ENCODE measurements around the gene GRAP2. TPM values are rescaled to one million over a fixed set of nuclear protein-coding genes. Genes with fewer than 3 reads are reported as not detected.

Gene GRAP2
- total RNA-seq, 4 donors from 2014 or later = 0.76 to 11.1 (median 1.1) TPM

- DNase-seq = no peak
- WGBS, 2 donors = 62 to 70% methylated on average over 10 of the region's 10 CpGs
- Histone ChIP-seq H3K36me3 (no peaks in the 10 kb centered on the region), H3K27ac (no peak overlapping the region), H3K9me3 (no peaks in the 10 kb centered on the region), H3K27me3 (peaks cover 0 to 23% (median 0%) of the 10 kb centered on the region in 4 donors), H3K4me3 (no peak overlapping the region), H3K4me1 (peaks cover 10 to 26% (median 11%) of the 10 kb centered on the region in 3 donors)
- intact Hi-C loops (cut with DNase I) = no loop called here
- no peak for TF ChIP-seq POLR2A (IDR thresholded peaks at IDR 0.05)
- TF ChIP-seq CTCF (IDR thresholded peaks at IDR 0.05) = no peak
Measured at GRCh38 chr22:39988386-39989114, 87.7 kb downstream of the GRAP2 start.

- no peak for DNase-seq
- intact Hi-C loops (cut with DNase I) = no loop called here
- H3K27ac ChIP-seq = no peak overlapping the region
- peaks cover 0 to 34% (median 0%) of the 10 kb centered on the region in 4 donors for H3K27me3 ChIP-seq
- 87 to 91% methylated on average over 7 of the region's 7 CpGs for WGBS, 2 donors
- H3K36me3 ChIP-seq = no peaks in the 10 kb centered on the region
- TF ChIP-seq POLR2A (IDR thresholded peaks at IDR 0.05) (no peak), CTCF (IDR thresholded peaks at IDR 0.05) (no peak)
- peaks cover 13 to 26% (median 13%) of the 10 kb centered on the region in 3 donors for H3K4me1 ChIP-seq
- H3K9me3 ChIP-seq = no peaks in the 10 kb centered on the region
- no peak overlapping the region for H3K4me3 ChIP-seq
Measured at GRCh38 chr22:39989633-39990032, 88.7 kb downstream of the GRAP2 start.

GRCh38 chr22:39990686-39991085 is 89.8 kb downstream of the GRAP2 start:
- H3K4me3 ChIP-seq = no peak overlapping the region
- H3K27me3 ChIP-seq = peaks cover 0 to 44% (median 0%) of the 10 kb centered on the region in 4 donors
- H3K9me3 ChIP-seq = no peaks in the 10 kb centered on the region
- intact Hi-C loops (cut with DNase I) = no loop called here
- no peak for TF ChIP-seq CTCF (IDR thresholded peaks at IDR 0.05)
- TF ChIP-seq POLR2A (IDR thresholded peaks at IDR 0.05) = no peak
- H3K4me1 ChIP-seq = peaks cover 6 to 24% (median 7%) of the 10 kb centered on the region in 3 donors
- H3K36me3 ChIP-seq = no peaks in the 10 kb centered on the region
- no peak for DNase-seq
- no peak overlapping the region for H3K27ac ChIP-seq
- 82 to 88% methylated on average over 3 of the region's 3 CpGs for WGBS, 2 donors

- WGBS, 2 donors = 82 to 89% methylated on average over 9 of the region's 9 CpGs
- TF ChIP-seq CTCF (IDR thresholded peaks at IDR 0.05) (no peak), POLR2A (IDR thresholded peaks at IDR 0.05) (no peak)
Measured at GRCh38 chr22:39991159-39991860, 90.4 kb downstream of the GRAP2 start.

More at GRCh38 chr22:39991159-39991860, 90.4 kb downstream of the GRAP2 start:
- Histone ChIP-seq H3K27me3 (peaks cover 0 to 49% (median 0%) of the 10 kb centered on the region in 4 donors), H3K4me3 (no peak overlapping the region), H3K4me1 (peaks cover 6 to 25% (median 7%) of the 10 kb centered on the region in 3 donors), H3K9me3 (no peaks in the 10 kb centered on the region), H3K36me3 (no peaks in the 10 kb centered on the region), H3K27ac (no peak overlapping the region)
- intact Hi-C loops (cut with DNase I) = no loop called here
- no peak for DNase-seq
